ENCODE measurements around the gene RANBP10. TPM values are rescaled to one million over a fixed set of nuclear protein-coding genes. Genes with fewer than 3 reads are reported as not detected.

Gene RANBP10
- total RNA-seq, 5 donors from 2014 or later (not counting 1 experiment from before 2014, with no cell fraction given) = 21.9 to 29.3 (median 24.5) TPM

GRCh38 chr16:67767953-67768352 is 38.4 kb downstream of the RANBP10 start:
- H3K4me1 Mint-ChIP-seq = peaks cover 0 to 4% (median 2%) of the 10 kb centered on the region in 3 donors
- no peaks in the 10 kb centered on the region for H3K27me3 Mint-ChIP-seq
- Histone ChIP-seq H3K27me3 (replicated peaks in 1 of 2; ENCODE audit: control insufficient read depth in 2 of 2, extremely low read depth in 1 of 2, insufficient read depth in 2 of 2, low read length in 1 of 2) (no peaks in the 10 kb centered on the region), H3K36me3 (ENCODE audit: control insufficient read depth in 2 of 2, extremely low read depth in 1 of 2, insufficient read depth in 1 of 2, low read length in 1 of 2) (peaks cover 13 to 27% of the 10 kb centered on the region in 2 donors), H3K9me3 (no peaks in the 10 kb centered on the region), H3K27ac (ENCODE audit: low read length) (no peak overlapping the region), H3K4me1 (ENCODE audit: control insufficient read depth in 1 of 2, extremely low read depth in 1 of 2, insufficient read depth in 2 of 2, low read length in 2 of 2) (no peaks in the 10 kb centered on the region), H3K4me3 (ENCODE audit: control insufficient read depth in 1 of 2, extremely low read depth in 1 of 2, low read length in 1 of 2) (no peak overlapping the region)
- no peaks in the 10 kb centered on the region for H3K9me3 Mint-ChIP-seq
- H3K4me3 Mint-ChIP-seq = no peak overlapping the region
- ChIA-PET CTCF (no interaction called here), POLR2A (interaction anchor here in 1 of 2 donors (0.6 kb wide), 2 partner anchors 9 to 1021 kb away, joined by 3 to 4 read pairs; no protein-coding TSS in a partner anchor)
- DNase-seq = no peak
- peaks cover 34% of the 10 kb centered on the region for H3K36me3 Mint-ChIP-seq
- ATAC-seq (replicated peaks in 1 of 4) = no peak
- H3K27ac Mint-ChIP-seq = no peak overlapping the region
- WGBS (ENCODE audit: insufficient coverage) = 65% methylated on average over 3 of the region's 7 CpGs

GRCh38 chr16:67766291-67766690 is 40.1 kb downstream of the RANBP10 start:
- no peak overlapping the region for H3K4me3 Mint-ChIP-seq
- no peak overlapping the region for H3K27ac ChIP-seq (ENCODE audit: low read length)

GRCh38 chr16:67764158-67764667 is 42.1 kb downstream of the RANBP10 start:
- CTCF ChIA-PET = no interaction called here
- no peak for DNase-seq
- WGBS (ENCODE audit: insufficient coverage) = 86% methylated on average over 1 of the region's 7 CpGs
- Histone ChIP-seq H3K27ac (ENCODE audit: low read length) (no peak overlapping the region), H3K4me1 (ENCODE audit: control insufficient read depth in 1 of 2, extremely low read depth in 1 of 2, insufficient read depth in 2 of 2, low read length in 2 of 2) (peaks cover 0 to 7% of the 10 kb centered on the region in 2 experiments), H3K9me3 (no peaks in the 10 kb centered on the region), H3K36me3 (ENCODE audit: control insufficient read depth in 2 of 2, extremely low read depth in 1 of 2, insufficient read depth in 1 of 2, low read length in 1 of 2) (peaks cover 4 to 19% of the 10 kb centered on the region in 2 donors), H3K27me3 (replicated peaks in 1 of 2; ENCODE audit: control insufficient read depth in 2 of 2, extremely low read depth in 1 of 2, insufficient read depth in 2 of 2, low read length in 1 of 2) (no peaks in the 10 kb centered on the region), H3K4me3 (ENCODE audit: control insufficient read depth in 1 of 2, extremely low read depth in 1 of 2, low read length in 1 of 2) (no peak overlapping the region)
- H3K36me3 Mint-ChIP-seq = peaks cover 22% of the 10 kb centered on the region
- no peak for ATAC-seq (replicated peaks in 1 of 4)
- H3K27me3 Mint-ChIP-seq = no peaks in the 10 kb centered on the region
- H3K4me1 Mint-ChIP-seq = peaks cover 14 to 24% (median 23%) of the 10 kb centered on the region in 3 donors
- no peak overlapping the region for H3K4me3 Mint-ChIP-seq
- H3K27ac Mint-ChIP-seq = no peak overlapping the region
- POLR2A ChIA-PET = no interaction called here
- H3K9me3 Mint-ChIP-seq = no peaks in the 10 kb centered on the region

More at GRCh38 chr16:67766291-67766690, 40.1 kb downstream of the RANBP10 start:
- 100% methylated on average over 2 of the region's 4 CpGs for WGBS (ENCODE audit: insufficient coverage)
- Mint-ChIP-seq H3K27me3 (no peaks in the 10 kb centered on the region), H3K27ac (no peak overlapping the region), H3K36me3 (peaks cover 25% of the 10 kb centered on the region), H3K4me1 (peaks cover 3 to 10% (median 8%) of the 10 kb centered on the region in 3 donors), H3K9me3 (no peaks in the 10 kb centered on the region)
- no peaks in the 10 kb centered on the region for H3K27me3 ChIP-seq (replicated peaks in 1 of 2; ENCODE audit: control insufficient read depth in 2 of 2, extremely low read depth in 1 of 2, insufficient read depth in 2 of 2, low read length in 1 of 2)
- no peaks in the 10 kb centered on the region for H3K4me1 ChIP-seq (ENCODE audit: control insufficient read depth in 1 of 2, extremely low read depth in 1 of 2, insufficient read depth in 2 of 2, low read length in 2 of 2)
- ChIA-PET POLR2A (no interaction called here), CTCF (interaction anchor here (0.6 to 0.7 kb wide), 2 partner anchors 388 to 521 kb away, joined by 4 read pairs; no protein-coding TSS in a partner anchor)
- H3K9me3 ChIP-seq = no peaks in the 10 kb centered on the region
- H3K36me3 ChIP-seq (ENCODE audit: control insufficient read depth in 2 of 2, extremely low read depth in 1 of 2, insufficient read depth in 1 of 2, low read length in 1 of 2) = peaks cover 4 to 24% of the 10 kb centered on the region in 2 donors
- no peak overlapping the region for H3K4me3 ChIP-seq (ENCODE audit: control insufficient read depth in 1 of 2, extremely low read depth in 1 of 2, low read length in 1 of 2)
- ATAC-seq (replicated peaks in 1 of 4) (no peak), DNase-seq (no peak)

- H3K36me3 Mint-ChIP-seq = peaks cover 25% of the 10 kb centered on the region
- H3K9me3 Mint-ChIP-seq = no peaks in the 10 kb centered on the region
- CTCF ChIA-PET = interaction anchor here in 1 of 2 donors (0.5 kb wide), 1 partner anchor 1574 kb away, joined by 3 read pairs; no protein-coding TSS in a partner anchor
- Histone ChIP-seq H3K4me1 (ENCODE audit: control insufficient read depth in 1 of 2, extremely low read depth in 1 of 2, insufficient read depth in 2 of 2, low read length in 2 of 2) (peaks cover 0 to 7% of the 10 kb centered on the region in 2 experiments), H3K27me3 (replicated peaks in 1 of 2; ENCODE audit: control insufficient read depth in 2 of 2, extremely low read depth in 1 of 2, insufficient read depth in 2 of 2, low read length in 1 of 2) (no peaks in the 10 kb centered on the region), H3K9me3 (no peaks in the 10 kb centered on the region), H3K4me3 (ENCODE audit: control insufficient read depth in 1 of 2, extremely low read depth in 1 of 2, low read length in 1 of 2) (no peak overlapping the region), H3K27ac (ENCODE audit: low read length) (no peak overlapping the region), H3K36me3 (ENCODE audit: control insufficient read depth in 2 of 2, extremely low read depth in 1 of 2, insufficient read depth in 1 of 2, low read length in 1 of 2) (peaks cover 4 to 19% of the 10 kb centered on the region in 2 donors)
- H3K4me3 Mint-ChIP-seq = no peak overlapping the region
- H3K27ac Mint-ChIP-seq = no peak overlapping the region
- DNase-seq = no peak
- ATAC-seq (replicated peaks in 1 of 4) = no peak
- 96% methylated on average over 5 of the region's 5 CpGs for WGBS (ENCODE audit: insufficient coverage)
- H3K4me1 Mint-ChIP-seq = peaks cover 14 to 24% (median 23%) of the 10 kb centered on the region in 3 donors
- POLR2A ChIA-PET = no interaction called here
- H3K27me3 Mint-ChIP-seq = no peaks in the 10 kb centered on the region
Observed at GRCh38 chr16:67763066-67763465, 43.3 kb downstream of the RANBP10 start.

- Mint-ChIP-seq H3K4me3 (no peak overlapping the region), H3K27me3 (no peaks in the 10 kb centered on the region), H3K9me3 (no peaks in the 10 kb centered on the region), H3K4me1 (peaks cover 14 to 24% (median 23%) of the 10 kb centered on the region in 3 donors), H3K36me3 (peaks cover 29% of the 10 kb centered on the region), H3K27ac (no peak overlapping the region)
- H3K4me3 ChIP-seq (ENCODE audit: control insufficient read depth in 1 of 2, extremely low read depth in 1 of 2, low read length in 1 of 2) = no peak overlapping the region
- ChIA-PET POLR2A (no interaction called here), CTCF (interaction anchor here in 1 of 2 donors (0.5 kb wide), 1 partner anchor 1353 kb away, joined by 6 read pairs; no protein-coding TSS in a partner anchor)
- no peaks in the 10 kb centered on the region for H3K27me3 ChIP-seq (replicated peaks in 1 of 2; ENCODE audit: control insufficient read depth in 2 of 2, extremely low read depth in 1 of 2, insufficient read depth in 2 of 2, low read length in 1 of 2)
- no CpG with 5 or more reads among the region's 2 CpGs for WGBS (ENCODE audit: insufficient coverage)
- H3K9me3 ChIP-seq = no peaks in the 10 kb centered on the region
- H3K36me3 ChIP-seq (ENCODE audit: control insufficient read depth in 2 of 2, extremely low read depth in 1 of 2, insufficient read depth in 1 of 2, low read length in 1 of 2) = peaks cover 4 to 21% of the 10 kb centered on the region in 2 donors
- H3K4me1 ChIP-seq (ENCODE audit: control insufficient read depth in 1 of 2, extremely low read depth in 1 of 2, insufficient read depth in 2 of 2, low read length in 2 of 2) = peaks cover 0 to 7% of the 10 kb centered on the region in 2 experiments
- no peak for DNase-seq
- no peak overlapping the region for H3K27ac ChIP-seq (ENCODE audit: low read length)
- ATAC-seq (replicated peaks in 1 of 4) = no peak
Observed at GRCh38 chr16:67762385-67762784, 44.0 kb downstream of the RANBP10 start.

GRCh38 chr16:67761924-67762323 is 44.4 kb downstream of the RANBP10 start:
- ChIA-PET POLR2A (no interaction called here), CTCF (interaction anchor here in 1 of 2 donors (0.5 kb wide), 1 partner anchor 1353 kb away, joined by 6 read pairs; no protein-coding TSS in a partner anchor)

More at GRCh38 chr16:67761924-67762323, 44.4 kb downstream of the RANBP10 start:
- no peak overlapping the region for H3K27ac ChIP-seq (ENCODE audit: low read length)
- Mint-ChIP-seq H3K27me3 (no peaks in the 10 kb centered on the region), H3K9me3 (no peaks in the 10 kb centered on the region), H3K4me3 (no peak overlapping the region), H3K36me3 (peaks cover 29% of the 10 kb centered on the region), H3K4me1 (peaks cover 14 to 24% (median 23%) of the 10 kb centered on the region in 3 donors), H3K27ac (no peak overlapping the region)
- no CpG with 5 or more reads among the region's 1 CpG for WGBS (ENCODE audit: insufficient coverage)
- H3K36me3 ChIP-seq (ENCODE audit: control insufficient read depth in 2 of 2, extremely low read depth in 1 of 2, insufficient read depth in 1 of 2, low read length in 1 of 2) = peaks cover 4 to 19% of the 10 kb centered on the region in 2 donors
- no peaks in the 10 kb centered on the region for H3K27me3 ChIP-seq (replicated peaks in 1 of 2; ENCODE audit: control insufficient read depth in 2 of 2, extremely low read depth in 1 of 2, insufficient read depth in 2 of 2, low read length in 1 of 2)
- H3K4me1 ChIP-seq (ENCODE audit: control insufficient read depth in 1 of 2, extremely low read depth in 1 of 2, insufficient read depth in 2 of 2, low read length in 2 of 2) = peaks cover 0 to 7% of the 10 kb centered on the region in 2 experiments
- no peak overlapping the region for H3K4me3 ChIP-seq (ENCODE audit: control insufficient read depth in 1 of 2, extremely low read depth in 1 of 2, low read length in 1 of 2)
- no peak for ATAC-seq (replicated peaks in 1 of 4)
- H3K9me3 ChIP-seq = no peaks in the 10 kb centered on the region
- no peak for DNase-seq

All from T-cell (primary cell).